Effector memory CD4-positive, alpha-beta T cell (primary cell): ENCODE data around the gene MB21D2.
"Not testable (repeated sequence)": the region's sequence is repeated elsewhere in the genome, so short reads cannot be mapped to it uniquely, and the experiment has no call there.

Source experiments
- DNase-seq, 3 donors: peaks; one replicate each; pipeline ENCODE4 v3.0.0-alpha.2; 2020
- H3K27ac ChIP-seq: 2 replicates; pipeline ENCODE4 v1.7.0; 2013; ENCODE audit warnings: mild to moderate bottlenecking, low read length, moderate library complexity; ENCODE audit not compliant: insufficient read depth, poor library complexity, severe bottlenecking
- H3K27me3 ChIP-seq: replicated peaks from 2 replicates; pipeline ENCODE4 v1.7.0; 2013; ENCODE audit warnings: mild to moderate bottlenecking, low read length; ENCODE audit not compliant: insufficient read depth, control insufficient read depth, poor library complexity, severe bottlenecking
- H3K36me3 ChIP-seq: 2 replicates; pipeline ENCODE4 v1.7.0; 2013; ENCODE audit warnings: mild to moderate bottlenecking, low read length, moderate library complexity; ENCODE audit not compliant: control insufficient read depth, insufficient read depth
- H3K4me1 ChIP-seq: 2 replicates; pipeline ENCODE4 v1.7.0; 2013; ENCODE audit warnings: low read length, mild to moderate bottlenecking; ENCODE audit not compliant: control insufficient read depth, insufficient read depth, poor library complexity, severe bottlenecking
- H3K4me3 ChIP-seq: 2 replicates; pipeline ENCODE4 v1.7.0; 2013; ENCODE audit warnings: low read length, low read depth, mild to moderate bottlenecking; ENCODE audit not compliant: insufficient read depth, poor library complexity, severe bottlenecking
- H3K9me3 ChIP-seq: 2 replicates; pipeline ENCODE4 v1.7.0; 2013; ENCODE audit warnings: mild to moderate bottlenecking, low read length, moderate library complexity; ENCODE audit not compliant: control insufficient read depth

MB21D2 gene

DNA sequence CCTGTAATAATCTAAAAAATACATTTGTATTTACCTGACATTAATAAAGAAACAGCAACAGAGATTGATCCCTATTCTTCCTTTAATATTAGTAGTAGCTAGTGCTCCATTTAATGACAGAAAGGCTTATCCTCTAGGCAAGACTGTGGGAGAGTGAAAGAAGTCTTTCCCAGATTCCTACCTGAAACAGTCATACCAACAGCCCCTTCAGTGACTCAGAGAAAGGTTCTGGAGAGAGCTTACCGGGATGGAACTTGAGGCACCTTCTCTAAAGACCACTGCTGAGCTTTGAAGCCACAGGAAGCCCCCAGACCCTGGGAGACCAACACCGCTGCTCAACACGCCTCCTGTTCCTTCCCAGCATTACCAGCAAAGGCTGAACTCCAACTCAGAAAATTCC lies 123.4 kb downstream of the MB21D2 start:
- Histone ChIP-seq H3K4me3 (no peak overlapping the region), H3K4me1 (no peaks in the 10 kb centered on the region), H3K9me3 (no peaks in the 10 kb centered on the region), H3K27me3 (no peaks in the 10 kb centered on the region), H3K36me3 (no peaks in the 10 kb centered on the region), H3K27ac (no peak overlapping the region)
- DNase-seq = no peak

DNA sequence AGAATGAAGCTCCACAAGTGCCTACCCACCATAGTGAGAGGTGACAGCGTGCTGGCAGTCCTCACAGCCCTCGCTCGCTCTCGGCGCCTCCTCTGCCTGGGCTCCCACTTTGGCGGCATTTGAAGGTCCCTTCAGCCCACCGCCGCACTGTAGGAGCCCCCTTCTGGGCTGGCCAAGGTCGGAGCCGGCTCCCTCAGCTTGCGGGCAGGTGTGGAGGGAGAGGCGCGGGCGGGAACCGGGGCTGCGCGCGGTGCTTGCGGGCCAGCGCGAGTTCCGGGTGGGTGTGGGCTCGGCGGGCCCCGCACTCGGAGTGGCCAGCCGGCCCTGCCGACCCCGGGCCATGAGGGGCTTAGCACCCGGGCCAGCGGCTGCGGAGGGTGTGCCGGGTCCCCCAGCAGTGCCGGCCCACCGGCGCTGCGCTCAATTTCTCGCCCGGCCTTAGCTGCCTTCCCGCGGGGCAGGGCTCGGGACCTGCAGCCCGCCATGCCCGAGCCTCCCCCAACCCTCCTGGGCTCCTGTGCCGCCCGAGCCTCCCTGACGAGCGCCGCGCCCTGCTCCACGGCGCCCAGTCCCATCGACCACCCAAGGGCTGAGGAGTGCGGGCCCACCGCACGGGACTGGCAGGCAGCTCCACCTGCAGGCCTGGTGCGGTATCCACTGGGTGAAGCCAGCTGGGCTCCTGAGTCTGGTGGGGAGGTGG lies 128.7 kb downstream of the MB21D2 start:
- not testable (repeated sequence) for H3K4me1 ChIP-seq, H3K36me3 ChIP-seq, H3K27me3 ChIP-seq, DNase-seq, H3K9me3 ChIP-seq, H3K27ac ChIP-seq, H3K4me3 ChIP-seq

DNA sequence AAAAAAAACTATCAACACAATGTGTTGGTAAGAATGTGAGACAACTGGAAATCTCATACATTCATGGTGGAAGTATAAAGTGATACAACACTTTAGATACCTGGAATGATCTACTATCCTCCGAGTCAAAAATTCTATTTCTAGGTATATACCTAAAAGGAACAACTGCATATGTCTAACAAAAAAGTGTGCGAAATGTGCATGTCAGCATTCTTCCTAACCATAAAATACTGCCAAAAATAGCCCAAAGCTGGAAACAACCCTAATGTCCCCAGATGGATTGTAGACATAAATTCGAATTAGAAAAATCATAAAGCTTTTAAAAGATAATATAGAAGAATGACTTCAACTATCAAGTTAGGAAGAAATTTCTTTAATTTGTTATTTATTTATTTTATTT lies 139.1 kb downstream of the MB21D2 start:
- no peak for DNase-seq
- no peaks in the 10 kb centered on the region for H3K9me3 ChIP-seq
- no peak overlapping the region for H3K27ac ChIP-seq
- H3K4me1 ChIP-seq = no peaks in the 10 kb centered on the region
- no peak overlapping the region for H3K4me3 ChIP-seq
- H3K36me3 ChIP-seq = no peaks in the 10 kb centered on the region
- no peaks in the 10 kb centered on the region for H3K27me3 ChIP-seq

DNA sequence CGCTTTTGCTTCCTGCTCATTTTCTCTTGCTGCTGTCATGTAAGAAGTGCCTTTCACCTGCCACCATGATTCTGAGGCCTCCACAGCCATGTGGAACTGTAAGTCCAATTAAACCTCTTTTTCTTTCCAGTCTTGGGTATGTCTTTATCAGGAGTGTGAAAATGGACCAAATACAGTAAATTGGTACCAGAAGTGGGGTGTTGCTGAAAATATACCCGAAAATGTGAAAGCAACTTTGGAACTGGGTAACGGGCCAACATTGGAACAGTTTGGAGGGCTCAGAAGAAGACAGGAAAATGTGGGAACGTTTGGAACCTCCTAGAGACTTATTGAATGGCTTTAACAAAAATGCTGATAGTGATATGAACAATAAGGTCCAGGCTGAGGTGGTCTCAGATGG lies 143.3 kb downstream of the MB21D2 start:
- not testable (repeated sequence) for H3K27ac ChIP-seq, H3K4me3 ChIP-seq, H3K9me3 ChIP-seq, H3K36me3 ChIP-seq, H3K4me1 ChIP-seq, DNase-seq, H3K27me3 ChIP-seq

DNA sequence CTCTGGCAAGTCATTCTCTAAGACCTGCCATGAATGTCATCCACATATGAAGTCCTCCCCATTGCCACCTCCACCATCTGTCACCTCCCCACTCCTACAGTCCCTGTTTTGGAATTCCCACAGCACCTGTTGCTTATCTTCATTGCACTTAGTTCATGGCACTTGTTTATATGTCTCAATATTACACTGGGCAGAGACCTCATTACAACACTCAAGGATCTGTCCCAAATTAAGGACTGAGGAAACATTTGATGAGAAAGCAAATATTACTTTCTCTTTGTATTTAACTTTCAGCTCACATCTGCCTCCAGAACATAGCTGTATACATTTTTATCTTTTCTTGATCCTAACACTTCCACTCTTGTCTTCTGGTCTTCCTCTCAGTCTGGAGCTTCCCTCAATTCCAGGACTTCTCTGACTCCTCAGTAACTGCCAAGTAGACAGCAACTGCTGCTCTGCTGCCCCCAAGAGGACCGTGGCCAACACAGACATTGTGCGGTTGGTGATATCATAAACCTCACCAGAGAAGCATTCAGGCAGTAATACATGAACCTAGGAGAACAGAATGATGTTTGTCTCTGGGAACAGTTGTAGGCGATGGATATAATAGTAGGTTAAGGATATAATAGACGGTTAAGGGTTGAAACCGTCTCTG lies 145.3 kb downstream of the MB21D2 start:
- no peak for DNase-seq

DNA sequence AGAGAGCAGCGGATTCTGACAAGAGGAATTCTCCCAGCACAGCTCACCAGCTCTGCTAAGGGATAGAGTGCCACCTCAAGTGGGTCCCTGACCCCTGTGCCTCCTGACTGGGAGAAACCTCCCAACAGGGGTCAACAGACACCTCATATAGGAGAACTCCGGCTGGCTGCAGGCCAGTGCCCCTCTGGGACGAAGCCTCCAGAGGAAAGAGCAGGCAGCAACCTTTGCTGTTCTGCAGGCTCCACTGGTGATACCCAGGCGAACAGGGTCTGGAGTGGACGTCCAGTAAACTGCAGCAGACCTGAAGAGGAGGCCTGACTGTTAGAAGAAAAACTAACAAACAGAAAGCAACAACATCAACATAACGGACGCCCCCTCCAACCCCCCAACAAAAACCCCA lies 159.0 kb downstream of the MB21D2 start:
- H3K27ac ChIP-seq = no peak overlapping the region
- no peak overlapping the region for H3K4me3 ChIP-seq
- DNase-seq = no peak
- no peaks in the 10 kb centered on the region for H3K36me3 ChIP-seq
- no peaks in the 10 kb centered on the region for H3K27me3 ChIP-seq
- no peaks in the 10 kb centered on the region for H3K9me3 ChIP-seq
- H3K4me1 ChIP-seq = no peaks in the 10 kb centered on the region

More for the DNA sequence above, 145.3 kb downstream of the MB21D2 start:
- H3K9me3 ChIP-seq = no peaks in the 10 kb centered on the region
- no peaks in the 10 kb centered on the region for H3K36me3 ChIP-seq
- H3K27ac ChIP-seq = no peak overlapping the region
- no peaks in the 10 kb centered on the region for H3K27me3 ChIP-seq
- no peaks in the 10 kb centered on the region for H3K4me1 ChIP-seq
- H3K4me3 ChIP-seq = no peak overlapping the region

DNA sequence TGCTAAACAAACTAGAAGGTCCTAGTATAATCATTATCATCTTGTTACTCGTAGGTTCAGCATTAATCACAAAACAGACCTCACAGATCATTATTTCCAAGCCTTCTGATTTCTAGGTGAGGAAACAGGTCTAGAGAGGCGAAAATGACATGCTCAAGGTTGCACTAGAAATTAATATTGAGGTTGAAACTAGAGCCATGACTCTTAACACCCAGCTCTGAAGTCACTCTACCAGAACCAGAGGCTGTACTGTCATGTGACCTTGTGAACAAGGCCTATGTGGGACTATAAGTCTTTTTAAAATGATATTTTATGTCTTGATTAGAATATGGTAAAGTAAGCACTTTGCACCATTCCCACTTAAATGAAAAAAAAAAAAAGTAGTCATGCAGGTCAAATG lies 166.5 kb downstream of the MB21D2 start:
- Histone ChIP-seq H3K9me3 (no peaks in the 10 kb centered on the region), H3K27me3 (no peaks in the 10 kb centered on the region), H3K4me3 (no peak overlapping the region), H3K36me3 (no peaks in the 10 kb centered on the region), H3K27ac (no peak overlapping the region), H3K4me1 (no peaks in the 10 kb centered on the region)
- DNase-seq = no peak

DNA sequence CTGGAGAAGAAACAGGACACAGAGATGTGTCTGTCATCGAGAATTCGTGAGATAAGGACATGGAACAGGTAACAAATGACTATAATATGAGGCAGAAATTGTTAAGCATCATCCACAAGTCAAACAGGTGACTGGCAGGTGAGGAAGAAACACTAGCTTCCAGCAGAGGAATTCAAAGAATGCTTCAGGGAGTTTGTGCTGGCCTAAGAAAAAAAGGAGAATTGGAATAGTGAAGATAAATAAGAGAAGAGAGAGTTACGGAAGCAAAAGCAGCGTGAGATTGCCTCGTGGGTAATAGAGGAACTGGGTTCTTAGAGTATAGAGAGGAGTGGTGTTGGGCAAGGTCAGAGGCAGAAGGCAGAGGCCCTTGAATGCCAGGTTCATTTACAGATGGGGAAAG lies 167.5 kb downstream of the MB21D2 start:
- no peak overlapping the region for H3K27ac ChIP-seq
- H3K4me1 ChIP-seq = no peaks in the 10 kb centered on the region
- H3K4me3 ChIP-seq = no peak overlapping the region
- H3K9me3 ChIP-seq = no peaks in the 10 kb centered on the region
- H3K27me3 ChIP-seq = no peaks in the 10 kb centered on the region
- no peaks in the 10 kb centered on the region for H3K36me3 ChIP-seq
- no peak for DNase-seq

DNA sequence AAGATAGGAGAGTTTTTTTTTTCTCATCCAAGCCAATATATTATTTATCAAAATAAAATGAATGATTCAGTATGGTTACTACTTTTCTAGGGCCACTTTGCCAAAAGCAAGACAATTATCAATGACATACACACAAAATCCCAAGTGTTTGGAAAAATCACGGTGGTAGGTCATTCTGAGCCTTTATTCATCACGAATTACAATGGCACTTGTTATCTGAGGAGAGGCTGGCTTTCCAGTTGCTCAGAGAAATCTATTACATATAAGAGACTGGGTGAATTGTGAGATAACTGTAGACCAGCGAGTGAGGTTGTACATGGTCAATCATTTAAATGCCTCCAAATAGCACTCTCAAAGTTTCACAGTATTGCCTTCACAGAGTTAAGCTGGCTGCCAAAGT lies 169.9 kb downstream of the MB21D2 start:
- no peaks in the 10 kb centered on the region for H3K36me3 ChIP-seq
- no peaks in the 10 kb centered on the region for H3K9me3 ChIP-seq
- H3K27ac ChIP-seq = no peak overlapping the region
- no peak for DNase-seq
- no peak overlapping the region for H3K4me3 ChIP-seq
- H3K4me1 ChIP-seq = no peaks in the 10 kb centered on the region
- no peaks in the 10 kb centered on the region for H3K27me3 ChIP-seq

DNA sequence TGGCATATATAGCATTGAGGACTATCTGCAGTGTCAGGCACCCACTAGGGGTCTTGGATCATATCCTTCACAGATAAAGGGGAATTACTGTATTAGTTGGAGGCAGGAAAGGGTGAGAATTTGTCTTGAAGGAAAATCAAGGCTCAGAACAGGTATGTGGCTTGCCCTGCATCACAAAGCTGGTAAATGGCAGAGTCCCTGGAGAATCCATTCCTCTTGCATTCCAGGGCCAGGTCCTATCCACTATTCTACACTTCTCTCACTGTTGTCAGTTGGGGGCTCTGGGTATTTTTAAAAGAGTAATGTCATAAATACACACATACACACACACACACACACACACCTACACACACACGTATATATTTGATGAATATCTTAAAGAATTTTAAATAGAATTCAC lies 170.5 kb downstream of the MB21D2 start:
- no peak for DNase-seq
- H3K9me3 ChIP-seq = no peaks in the 10 kb centered on the region
- H3K27me3 ChIP-seq = no peaks in the 10 kb centered on the region
- no peak overlapping the region for H3K27ac ChIP-seq
- H3K4me1 ChIP-seq = no peaks in the 10 kb centered on the region
- no peaks in the 10 kb centered on the region for H3K36me3 ChIP-seq
- H3K4me3 ChIP-seq = no peak overlapping the region
